Loucy (cell line): ENCODE results near the gene MAN2A2.
"Not testable (repeated sequence)": the region's sequence is repeated elsewhere in the genome, so short reads cannot be mapped to it uniquely, and the experiment has no call there.

ENCODE experiments used
- H2AFZ ChIP-seq: fragments of 200-600 bp; sonication (generic); 2 replicates; pipeline ENCODE4 v1.6.0; 2016; ENCODE audit warnings: antibody characterized with exemption, mild to moderate bottlenecking, low read length, moderate library complexity
- H3F3A ChIP-seq: fragments of 200-600 bp; 2 replicates; pipeline ENCODE4 v1.6.0; 2016; ENCODE audit warnings: antibody characterized with exemption, low read depth, mild to moderate bottlenecking
- H3K27me3 ChIP-seq: fragments of 200-600 bp; sonication (generic); 2 replicates; pipeline ENCODE4 v1.6.1; 2014; ENCODE audit warnings: low read length, mild to moderate bottlenecking; ENCODE audit not compliant: insufficient read depth, poor library complexity, severe bottlenecking
- H3K36me3 ChIP-seq: fragments of 200-600 bp; sonication (generic); 2 replicates; pipeline ENCODE4 v1.6.1; 2016; ENCODE audit warnings: low read length; ENCODE audit not compliant: insufficient read depth
- H3K4me1 ChIP-seq: fragments of 200-600 bp; sonication (generic); 2 replicates; pipeline ENCODE4 v1.5.1; 2014; ENCODE audit warnings: low read length, mild to moderate bottlenecking; ENCODE audit not compliant: insufficient read depth, poor library complexity, severe bottlenecking
- H3K4me2 ChIP-seq: fragments of 200-600 bp; sonication (generic); 2 replicates; pipeline ENCODE4 v1.6.0; 2014; ENCODE audit warnings: antibody characterized with exemption, low read length, low read depth, mild to moderate bottlenecking; ENCODE audit not compliant: poor library complexity, severe bottlenecking
- H3K4me3 ChIP-seq: fragments of 200-600 bp; sonication (generic); 2 replicates; pipeline ENCODE4 v1.5.1; 2014; ENCODE audit warnings: low read length, mild to moderate bottlenecking, mixed read lengths; ENCODE audit not compliant: poor library complexity, severe bottlenecking
- H3K79me2 ChIP-seq: fragments of 200-600 bp; sonication (generic); 2 replicates; pipeline ENCODE4 v1.6.1; 2014; ENCODE audit warnings: low read length; ENCODE audit not compliant: insufficient read depth
- H3K9ac ChIP-seq: fragments of 200-600 bp; sonication (generic); 2 replicates; pipeline ENCODE4 v1.6.0; 2014; ENCODE audit warnings: mild to moderate bottlenecking, low read depth, low read length, moderate library complexity; ENCODE audit not compliant: poor library complexity, severe bottlenecking
- H3K9me2 ChIP-seq: fragments of 200-600 bp; sonication (generic); replicated peaks from 2 replicates; pipeline ENCODE4 v1.6.1; 2016; ENCODE audit warnings: low read depth, low read length, mixed read lengths
- H3K9me3 ChIP-seq: fragments of 200-600 bp; sonication (generic); 2 replicates; pipeline ENCODE4 v1.6.1; 2014; ENCODE audit warnings: mild to moderate bottlenecking, antibody characterized with exemption, low read length, low read depth; ENCODE audit not compliant: insufficient read depth
- H4K20me1 ChIP-seq: fragments of 200-600 bp; sonication (generic); 2 replicates; pipeline ENCODE4 v1.6.0; 2014; ENCODE audit warnings: antibody characterized with exemption, low read length, mild to moderate bottlenecking; ENCODE audit not compliant: insufficient read depth, poor library complexity, severe bottlenecking
- EZH2phosphoT487 ChIP-seq: fragments of 200-600 bp; IDR thresholded peaks from 2 replicates; pipeline ENCODE4 v1.6.1; 2018; ENCODE audit warnings: antibody characterized with exemption, mild to moderate bottlenecking, moderate library complexity, borderline replicate concordance
- TF ChIP-seq, protein P1 (sequence below): fragments of 200-600 bp; sonication (generic); conservative IDR thresholded peaks from 2 replicates; pipeline ENCODE4 v1.5.1; 2014; ENCODE audit warnings: mild to moderate bottlenecking, antibody characterized with exemption, low read length

Gene MAN2A2

DNA sequence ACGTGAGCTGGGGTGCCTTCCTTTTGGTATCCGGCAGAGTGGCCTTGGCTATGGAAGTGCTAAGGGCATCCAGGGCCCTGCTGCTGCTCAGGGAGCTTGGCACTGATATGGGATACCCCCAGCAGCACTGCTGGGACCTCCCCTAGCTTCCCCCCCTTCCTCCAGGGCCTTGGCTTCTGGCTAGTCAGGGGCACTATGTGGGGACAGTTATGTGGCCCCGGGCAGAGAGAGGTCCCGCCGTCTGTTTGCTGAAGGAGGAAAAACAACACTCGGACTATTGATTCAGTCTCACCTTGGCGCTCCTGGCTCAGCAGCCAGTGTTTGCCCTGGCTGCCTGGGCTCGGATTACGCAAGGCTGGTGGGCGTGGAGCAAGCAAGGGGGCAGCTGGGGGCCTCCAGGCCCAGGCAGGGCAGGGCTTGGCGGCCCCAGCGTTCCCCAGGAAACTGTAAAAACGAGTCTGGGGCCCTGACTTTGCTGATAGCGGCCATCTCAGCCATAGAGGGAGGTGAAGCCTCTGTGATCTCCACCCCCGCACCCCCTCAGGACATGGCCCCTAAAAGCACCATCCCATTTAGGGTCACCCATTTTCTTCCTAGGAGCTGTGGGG lies 29.0 kb upstream of the MAN2A2 start:
- Histone ChIP-seq H4K20me1 (peaks cover 10% of the 10 kb centered on the region), H3K4me2 (peak overlapping the region; percentile 78), H3K9me2 (no peaks in the 10 kb centered on the region), H3K27me3 (no peaks in the 10 kb centered on the region), H3K9me3 (no peaks in the 10 kb centered on the region), H3K9ac (peak overlapping the region; percentile 78), H3K36me3 (peaks cover 27% of the 10 kb centered on the region; the same call in 1 of the 2 replicates), H3F3A (peaks cover 12% of the 10 kb centered on the region; the same call in 1 of the 2 replicates), H3K79me2 (peaks cover 55% of the 10 kb centered on the region), H3K4me3 (peak overlapping the region; percentile 80), H2AFZ (no peak overlapping the region), H3K4me1 (peaks cover 44% of the 10 kb centered on the region)
- TF ChIP-seq EZH2phosphoT487: no peak
- TF ChIP-seq, protein P1, sequence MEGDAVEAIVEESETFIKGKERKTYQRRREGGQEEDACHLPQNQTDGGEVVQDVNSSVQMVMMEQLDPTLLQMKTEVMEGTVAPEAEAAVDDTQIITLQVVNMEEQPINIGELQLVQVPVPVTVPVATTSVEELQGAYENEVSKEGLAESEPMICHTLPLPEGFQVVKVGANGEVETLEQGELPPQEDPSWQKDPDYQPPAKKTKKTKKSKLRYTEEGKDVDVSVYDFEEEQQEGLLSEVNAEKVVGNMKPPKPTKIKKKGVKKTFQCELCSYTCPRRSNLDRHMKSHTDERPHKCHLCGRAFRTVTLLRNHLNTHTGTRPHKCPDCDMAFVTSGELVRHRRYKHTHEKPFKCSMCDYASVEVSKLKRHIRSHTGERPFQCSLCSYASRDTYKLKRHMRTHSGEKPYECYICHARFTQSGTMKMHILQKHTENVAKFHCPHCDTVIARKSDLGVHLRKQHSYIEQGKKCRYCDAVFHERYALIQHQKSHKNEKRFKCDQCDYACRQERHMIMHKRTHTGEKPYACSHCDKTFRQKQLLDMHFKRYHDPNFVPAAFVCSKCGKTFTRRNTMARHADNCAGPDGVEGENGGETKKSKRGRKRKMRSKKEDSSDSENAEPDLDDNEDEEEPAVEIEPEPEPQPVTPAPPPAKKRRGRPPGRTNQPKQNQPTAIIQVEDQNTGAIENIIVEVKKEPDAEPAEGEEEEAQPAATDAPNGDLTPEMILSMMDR: no peak

DNA sequence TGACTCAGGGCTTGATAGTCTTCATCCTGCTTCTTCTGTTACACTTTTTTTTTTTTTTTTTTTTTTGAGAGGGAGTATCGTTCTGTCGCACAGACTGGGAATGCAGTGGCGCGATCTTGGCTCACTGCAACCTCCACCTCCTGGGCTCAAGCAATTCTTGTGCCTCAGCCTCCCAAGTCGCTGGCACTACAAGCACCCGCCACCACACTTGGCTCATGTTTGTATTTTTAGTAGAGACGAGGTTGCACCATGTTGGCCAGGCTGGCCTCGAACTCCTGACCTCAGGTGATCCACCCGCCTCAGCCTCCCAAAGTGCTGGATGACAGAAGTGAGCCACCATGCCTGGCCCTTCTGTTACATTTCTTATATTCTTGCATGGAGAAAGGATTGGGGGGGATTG lies 28.1 kb upstream of the MAN2A2 start:
- not testable (repeated sequence) for H3K9me3 ChIP-seq, H4K20me1 ChIP-seq, H3K27me3 ChIP-seq, H3K4me3 ChIP-seq, H3F3A ChIP-seq, H3K9ac ChIP-seq, H2AFZ ChIP-seq, H3K9me2 ChIP-seq
- H3K4me2 ChIP-seq: peak overlapping the region; percentile 78
- peaks cover 55% of the 10 kb centered on the region for H3K79me2 ChIP-seq
- peaks cover 35% of the 10 kb centered on the region; the same call in 1 of the 2 replicates for H3K36me3 ChIP-seq
- peaks cover 36% of the 10 kb centered on the region for H3K4me1 ChIP-seq

DNA sequence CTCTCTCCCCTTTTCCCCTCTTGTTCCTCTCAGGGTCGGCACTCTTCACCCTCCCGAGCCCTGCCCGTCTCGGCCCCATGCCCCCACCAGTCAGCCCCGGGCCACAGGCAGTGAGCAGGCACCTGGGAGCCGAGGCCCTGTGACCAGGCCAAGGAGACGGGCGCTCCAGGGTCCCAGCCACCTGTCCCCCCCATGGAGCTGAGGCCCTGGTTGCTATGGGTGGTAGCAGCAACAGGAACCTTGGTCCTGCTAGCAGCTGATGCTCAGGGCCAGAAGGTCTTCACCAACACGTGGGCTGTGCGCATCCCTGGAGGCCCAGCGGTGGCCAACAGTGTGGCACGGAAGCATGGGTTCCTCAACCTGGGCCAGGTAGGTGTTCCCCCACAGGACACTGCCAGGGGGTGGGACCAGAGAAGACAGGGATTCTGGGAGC lies 27.5 kb upstream of the MAN2A2 start:
- TF ChIP-seq, protein P1: no peak
- no peak for TF ChIP-seq EZH2phosphoT487
- Histone ChIP-seq H3K4me2 (no peak overlapping the region), H3K9me2 (no peaks in the 10 kb centered on the region), H3K9ac (no peak overlapping the region), H2AFZ (no peak overlapping the region), H3K4me1 (peaks cover 30% of the 10 kb centered on the region), H3K27me3 (no peaks in the 10 kb centered on the region), H3K4me3 (no peak overlapping the region), H3K36me3 (peaks cover 41% of the 10 kb centered on the region; the same call in 1 of the 2 replicates), H3F3A (no peaks in the 10 kb centered on the region; the same call in 1 of the 2 replicates), H3K9me3 (no peaks in the 10 kb centered on the region), H3K79me2 (peaks cover 49% of the 10 kb centered on the region), H4K20me1 (peaks cover 10% of the 10 kb centered on the region)

DNA sequence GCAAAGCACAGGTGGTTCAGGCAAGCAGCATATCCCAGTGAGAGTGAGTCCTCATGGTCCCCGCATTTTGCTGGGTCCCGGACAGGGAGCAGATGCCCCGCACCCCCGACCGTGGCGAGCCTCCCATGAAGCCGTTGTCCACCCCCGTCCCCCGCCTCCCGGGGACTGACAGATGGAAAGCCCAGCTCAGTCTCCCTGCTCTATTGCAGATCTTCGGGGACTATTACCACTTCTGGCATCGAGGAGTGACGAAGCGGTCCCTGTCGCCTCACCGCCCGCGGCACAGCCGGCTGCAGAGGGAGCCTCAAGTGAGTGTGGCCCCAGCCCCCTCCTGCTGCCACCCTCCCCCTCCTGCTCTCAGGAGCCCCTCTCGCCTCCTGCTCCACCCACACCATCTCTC lies 27.1 kb upstream of the MAN2A2 start:
- Histone ChIP-seq H3K4me1 (peaks cover 26% of the 10 kb centered on the region), H3K4me2 (no peak overlapping the region)
- TF ChIP-seq, protein P1: no peak
- TF ChIP-seq EZH2phosphoT487: no peak

More for the DNA sequence above, 27.1 kb upstream of the MAN2A2 start:
- Histone ChIP-seq H3K9me2 (no peaks in the 10 kb centered on the region), H3K27me3 (no peaks in the 10 kb centered on the region), H2AFZ (no peak overlapping the region), H3K4me3 (no peak overlapping the region), H3K36me3 (peaks cover 46% of the 10 kb centered on the region; the same call in 1 of the 2 replicates), H4K20me1 (peaks cover 10% of the 10 kb centered on the region), H3K9me3 (no peaks in the 10 kb centered on the region), H3K9ac (no peak overlapping the region), H3F3A (no peaks in the 10 kb centered on the region), H3K79me2 (peaks cover 45% of the 10 kb centered on the region)
